A673 (cell line): ENCODE data around the gene SKAP1. TPM values are rescaled to one million over a fixed set of nuclear protein-coding genes. Genes with fewer than 3 reads are reported as not detected.

ENCODE experiments used
- BruUV-seq: library from RNA; stranded (reverse); fragments of 400-500 nt; replicated peaks from 2 replicates; lab custom pipeline; 2021; lab: Mats Ljungman, UMichigan
- CTCF ChIA-PET: fragments of 300-600 bp; sonication (Branson Sonifier 250); formaldehyde crosslinking; loops from one replicate; lab custom pipeline; 2022; ENCODE audit warnings: antibody characterized with exemption; lab: Charles Lee
- POLR2A ChIA-PET: fragments of 300-600 bp; sonication (Branson Sonifier 250); formaldehyde crosslinking; loops from one replicate; lab custom pipeline; 2022; ENCODE audit warnings: antibody characterized with exemption; ENCODE audit not compliant: low non-redundant PET; lab: Charles Lee
- DNase-seq: peaks from one replicate; pipeline ENCODE4 v3.0.0-alpha.2; 2015; ENCODE audit warnings: low spot score
- H3K27ac ChIP-seq: fragments of 200-600 bp; sonication (generic); 2 replicates; pipeline ENCODE4 v1.5.1; 2016; ENCODE audit warnings: mixed run types, low read depth, mild to moderate bottlenecking, mixed read lengths, antibody characterized with exemption, low read length; ENCODE audit not compliant: poor library complexity, severe bottlenecking
- H3K27me3 ChIP-seq: fragments of 200-600 bp; sonication (generic); replicated peaks from 2 replicates; pipeline ENCODE4 v1.6.1; 2017; ENCODE audit warnings: mixed run types, low read depth, mild to moderate bottlenecking, mixed read lengths, antibody characterized with exemption, low read length; ENCODE audit not compliant: insufficient read depth, poor library complexity
- H3K36me3 ChIP-seq: fragments of 200-600 bp; sonication (generic); 2 replicates; pipeline ENCODE4 v1.6.1; 2016; ENCODE audit warnings: mixed run types, mild to moderate bottlenecking, mixed read lengths, antibody characterized with exemption, low read length; ENCODE audit not compliant: insufficient read depth, poor library complexity, severe bottlenecking
- H3K4me1 ChIP-seq: fragments of 200-600 bp; sonication (generic); 2 replicates; pipeline ENCODE4 v1.6.1; 2017; ENCODE audit warnings: mixed run types, mild to moderate bottlenecking, mixed read lengths, antibody characterized with exemption, low read length; ENCODE audit not compliant: insufficient read depth, poor library complexity, severe bottlenecking
- H3K4me3 ChIP-seq: fragments of 200-600 bp; sonication (generic); 2 replicates; pipeline ENCODE4 v1.5.1; 2016; ENCODE audit warnings: low read depth, mixed run types, mild to moderate bottlenecking, mixed read lengths, low read length; ENCODE audit not compliant: poor library complexity, severe bottlenecking
- H3K9me3 ChIP-seq: fragments of 200-600 bp; sonication (generic); 2 replicates; pipeline ENCODE4 v1.6.1; 2016; ENCODE audit warnings: mixed run types, low read depth, mild to moderate bottlenecking, mixed read lengths, antibody characterized with exemption, low read length; ENCODE audit not compliant: poor library complexity, severe bottlenecking
- CTCF ChIP-seq: fragments of 300-800, 200-600 bp; sonication (generic); conservative IDR thresholded peaks from 2 replicates; pipeline ENCODE4 v1.5.1; 2017; ENCODE audit warnings: low read depth, mild to moderate bottlenecking, antibody characterized with exemption, low read length, moderate library complexity, mixed read lengths
- EZH2 ChIP-seq: fragments of 200-600 bp; sonication (generic); IDR thresholded peaks from 2 replicates; pipeline ENCODE4 v1.6.1; 2017; ENCODE audit warnings: borderline replicate concordance, low read depth, mild to moderate bottlenecking, mixed read lengths, antibody characterized with exemption, low read length; ENCODE audit not compliant: poor library complexity, severe bottlenecking
- intact Hi-C: fragments of 100-400 bp; cut with micrococcal nuclease; formaldehyde crosslinking; loops from one replicate; pipeline ENCODE4 v1.10.0; 2022; ENCODE audit not compliant: unreplicated experiment
- total RNA-seq: library from RNA; stranded (reverse); gene quantifications from 2 replicates; pipeline ENCODE4 v1.2.3, GENCODE V29; 2021

The SKAP1 gene
- total RNA-seq, 1 experiment from 2014 or later: not detected

- H3K9me3 ChIP-seq: no peaks in the 10 kb centered on the region
- no peaks in the 10 kb centered on the region for H3K36me3 ChIP-seq
- H3K4me1 ChIP-seq: peaks cover 21% of the 10 kb centered on the region
- H3K27me3 ChIP-seq: no peaks in the 10 kb centered on the region
- TF ChIP-seq EZH2 (no peak), CTCF (no peak)
- intact Hi-C loops: loop anchor here (2.0 kb wide), 1 partner anchor 15 kb away; no protein-coding TSS in a partner anchor
- no TSS peak for BruUV-seq
- no peak for DNase-seq
- ChIA-PET CTCF (interaction anchor here (0.5 to 1.1 kb wide), 4 partner anchors 15 to 94 kb away, joined by 3 to 4 read pairs (median 3); no protein-coding TSS in a partner anchor), POLR2A (no interaction called here)
- H3K4me3 ChIP-seq: no peak overlapping the region
- H3K27ac ChIP-seq: no peak overlapping the region
These were observed 252.2 kb downstream of the SKAP1 start for GRCh38 chr17:48177816-48178215.

- Histone ChIP-seq H3K9me3 (no peaks in the 10 kb centered on the region), H3K4me3 (no peak overlapping the region), H3K27me3 (no peaks in the 10 kb centered on the region), H3K36me3 (no peaks in the 10 kb centered on the region), H3K27ac (no peak overlapping the region), H3K4me1 (peaks cover 21% of the 10 kb centered on the region)
- no peak for DNase-seq
- CTCF ChIA-PET: no interaction called here
- no TSS peak for BruUV-seq
- intact Hi-C loops: no loop called here
- TF ChIP-seq EZH2 (no peak), CTCF (no peak)
- POLR2A ChIA-PET: no interaction called here
These were observed 253.6 kb downstream of the SKAP1 start for GRCh38 chr17:48176471-48176855.

DNA sequence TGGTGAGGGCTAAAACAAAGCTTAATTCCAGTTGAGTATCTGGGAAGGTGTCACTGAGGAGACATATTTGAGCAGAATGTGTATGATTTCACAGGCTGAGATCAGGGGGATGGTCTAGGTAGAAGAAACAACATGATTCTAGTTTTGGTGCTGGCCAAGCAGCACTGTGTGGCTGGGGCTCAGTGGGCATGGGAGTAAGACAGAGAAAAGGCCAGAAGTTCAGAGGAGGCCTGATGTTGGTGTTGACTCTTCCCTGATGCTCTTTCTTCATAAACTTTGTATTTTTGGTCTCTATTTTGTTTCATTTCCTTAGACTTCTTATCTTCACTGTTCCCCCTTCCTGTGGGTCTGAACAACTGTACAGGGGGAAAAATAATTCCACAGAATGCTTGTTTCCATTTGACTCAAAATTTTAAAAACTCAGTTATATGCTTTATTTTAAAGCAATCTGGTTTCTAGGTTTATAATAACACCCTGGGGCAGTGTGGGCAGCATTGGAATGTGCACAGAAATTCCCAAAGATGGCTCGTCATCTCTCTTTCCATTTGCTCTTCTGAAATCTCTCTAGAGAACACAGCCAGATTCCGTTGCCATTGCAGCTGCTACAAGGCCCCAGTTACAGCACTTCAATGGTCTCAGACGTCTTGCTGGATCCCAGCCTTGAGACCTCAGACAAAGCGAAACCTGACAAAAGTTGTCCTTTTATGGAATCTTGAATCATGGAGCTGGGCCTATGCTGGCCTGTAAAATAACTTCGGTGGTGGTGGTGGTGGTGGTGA is 254.1 kb downstream of the SKAP1 start:
- CTCF ChIA-PET: no interaction called here
- no TSS peak for BruUV-seq
- no peaks in the 10 kb centered on the region for H3K27me3 ChIP-seq

More for the DNA sequence above, 254.1 kb downstream of the SKAP1 start:
- H3K36me3 ChIP-seq: no peaks in the 10 kb centered on the region
- H3K4me3 ChIP-seq: no peak overlapping the region
- peaks cover 21% of the 10 kb centered on the region for H3K4me1 ChIP-seq
- no peak overlapping the region for H3K27ac ChIP-seq
- POLR2A ChIA-PET: no interaction called here
- intact Hi-C loops: no loop called here
- DNase-seq: no peak
- no peak for TF ChIP-seq CTCF
- TF ChIP-seq EZH2: no peak
- no peaks in the 10 kb centered on the region for H3K9me3 ChIP-seq
